GM18505 (cell line): Measurements from ENCODE around the gene TNC.

Source experiments
- ATAC-seq: cut with Tn5 transposase; IDR thresholded peaks from one replicate; pipeline ENCODE4 v1.9.1; 2021; ENCODE audit not compliant: unreplicated experiment
- POLR2A ChIP-seq: IDR thresholded peaks from 4 replicates; pipeline ENCODE4 v1.6.1; 2011; ENCODE audit warnings: borderline replicate concordance; ENCODE audit not compliant: insufficient read depth, insufficient read length; ENCODE audit errors: extremely low read depth

TNC gene

GRCh38 chr9:115104908-115105307 lies 13.0 kb downstream of the TNC start:
- TF ChIP-seq POLR2A, result no peak
- ATAC-seq, result no peak

- no peak for ATAC-seq
- TF ChIP-seq POLR2A, result no peak
Measured at GRCh38 chr9:115103746-115104477, 14.0 kb downstream of the TNC start.

GRCh38 chr9:115099901-115100300 lies 18.1 kb downstream of the TNC start:
- ATAC-seq, result no peak
- TF ChIP-seq POLR2A, result no peak

- TF ChIP-seq POLR2A, result no peak
- no peak for ATAC-seq
Measured at GRCh38 chr9:115098226-115098965, 19.6 kb downstream of the TNC start.

GRCh38 chr9:115093520-115093919 lies 24.4 kb downstream of the TNC start:
- no peak for ATAC-seq
- TF ChIP-seq POLR2A, result no peak

- no peak for ATAC-seq
- TF ChIP-seq POLR2A, result no peak
Measured at GRCh38 chr9:115090486-115090885, 27.5 kb downstream of the TNC start.

GRCh38 chr9:115088860-115089259 lies 29.1 kb downstream of the TNC start:
- TF ChIP-seq POLR2A, result no peak
- ATAC-seq, result no peak

GRCh38 chr9:115086886-115087285 lies 31.1 kb downstream of the TNC start:
- ATAC-seq, result no peak
- TF ChIP-seq POLR2A, result no peak

GRCh38 chr9:115086461-115086860 lies 31.5 kb downstream of the TNC start:
- TF ChIP-seq POLR2A, result no peak
- no peak for ATAC-seq

GRCh38 chr9:115085773-115086377 lies 32.1 kb downstream of the TNC start:
- TF ChIP-seq POLR2A, result no peak
- no peak for ATAC-seq

GRCh38 chr9:115084709-115085108 lies 33.2 kb downstream of the TNC start:
- ATAC-seq, result no peak
- no peak for TF ChIP-seq POLR2A

- TF ChIP-seq POLR2A, result no peak
Measured at GRCh38 chr9:115084157-115084556, 33.8 kb downstream of the TNC start.

GRCh38 chr9:115080242-115080641 lies 37.7 kb downstream of the TNC start:
- no peak for TF ChIP-seq POLR2A

More at GRCh38 chr9:115084157-115084556, 33.8 kb downstream of the TNC start:
- no peak for ATAC-seq

GRCh38 chr9:115079156-115079555 lies 38.8 kb downstream of the TNC start:
- TF ChIP-seq POLR2A, result no peak
- no peak for ATAC-seq

More at GRCh38 chr9:115080242-115080641, 37.7 kb downstream of the TNC start:
- ATAC-seq, result no peak
